PC-3 (cell line): Measurements from ENCODE around the gene RBSN.

ENCODE experiments used
- EZH2 ChIP-seq: fragments of 300-600 bp; sonication (generic); IDR thresholded peaks from one replicate; pipeline ENCODE4 v1.6.1; 2017; ENCODE audit warnings: antibody characterized with exemption, mild to moderate bottlenecking, low read length; ENCODE audit not compliant: unreplicated experiment
- TF ChIP-seq, protein P1 (sequence below): fragments of 300-600 bp; sonication (generic); conservative IDR thresholded peaks from 2 replicates; pipeline ENCODE4 v1.5.1; 2017; ENCODE audit warnings: antibody characterized with exemption, low read depth, mild to moderate bottlenecking, low read length

DNA sequence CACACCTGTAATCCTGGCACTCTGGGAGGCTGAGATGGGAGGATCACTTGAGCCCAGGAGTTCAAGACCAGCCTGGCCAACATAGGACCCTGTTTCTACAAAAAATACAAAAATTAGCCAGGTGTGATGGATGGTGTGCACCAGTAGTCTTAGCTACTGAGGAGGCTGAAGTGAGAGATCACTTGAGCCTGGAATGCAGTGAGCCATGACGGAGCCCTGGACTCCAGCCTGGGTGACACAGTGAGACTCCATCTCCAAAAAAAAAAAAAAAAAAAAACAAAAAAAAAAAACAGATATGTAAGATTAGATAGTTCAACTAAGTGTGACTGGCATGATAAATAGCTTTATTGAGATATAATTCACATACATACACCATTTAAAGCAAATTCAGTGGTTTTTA is 9.7 kb downstream of the RBSN start:
- TF ChIP-seq, protein P1, sequence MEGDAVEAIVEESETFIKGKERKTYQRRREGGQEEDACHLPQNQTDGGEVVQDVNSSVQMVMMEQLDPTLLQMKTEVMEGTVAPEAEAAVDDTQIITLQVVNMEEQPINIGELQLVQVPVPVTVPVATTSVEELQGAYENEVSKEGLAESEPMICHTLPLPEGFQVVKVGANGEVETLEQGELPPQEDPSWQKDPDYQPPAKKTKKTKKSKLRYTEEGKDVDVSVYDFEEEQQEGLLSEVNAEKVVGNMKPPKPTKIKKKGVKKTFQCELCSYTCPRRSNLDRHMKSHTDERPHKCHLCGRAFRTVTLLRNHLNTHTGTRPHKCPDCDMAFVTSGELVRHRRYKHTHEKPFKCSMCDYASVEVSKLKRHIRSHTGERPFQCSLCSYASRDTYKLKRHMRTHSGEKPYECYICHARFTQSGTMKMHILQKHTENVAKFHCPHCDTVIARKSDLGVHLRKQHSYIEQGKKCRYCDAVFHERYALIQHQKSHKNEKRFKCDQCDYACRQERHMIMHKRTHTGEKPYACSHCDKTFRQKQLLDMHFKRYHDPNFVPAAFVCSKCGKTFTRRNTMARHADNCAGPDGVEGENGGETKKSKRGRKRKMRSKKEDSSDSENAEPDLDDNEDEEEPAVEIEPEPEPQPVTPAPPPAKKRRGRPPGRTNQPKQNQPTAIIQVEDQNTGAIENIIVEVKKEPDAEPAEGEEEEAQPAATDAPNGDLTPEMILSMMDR, result no peak
- no peak for TF ChIP-seq EZH2
